Endothelial cell of umbilical vein (primary cell): ENCODE results near the gene NECTIN2. TPM values are rescaled to one million over a fixed set of nuclear protein-coding genes. Genes with fewer than 3 reads are reported as not detected.

Experiments
- BruUV-seq: library from RNA; stranded (reverse); fragments of 400-500 nt; replicated peaks from 2 replicates; lab custom pipeline; 2021; lab: Mats Ljungman, UMichigan
- CTCF ChIA-PET: fragments of 300-600, 350-600 bp; sonication (Branson Sonifier 250); formaldehyde crosslinking; loops from one replicate; lab custom pipeline; 2021; ENCODE audit warnings: antibody characterized with exemption, inconsistent platforms; lab: Charles Lee
- POLR2A ChIA-PET: fragments of 300-600, 350-600 bp; sonication (Branson Sonifier 250); formaldehyde crosslinking; loops from one replicate; lab custom pipeline; 2021; ENCODE audit warnings: antibody characterized with exemption, inconsistent platforms; lab: Charles Lee
- DNase-seq: peaks from one replicate; pipeline ENCODE4 v3.0.0-alpha.2; 2011; ENCODE audit warnings: low read depth, low spot score
- FAIRE-seq: peaks from 2 replicates; lab custom pipeline; 2011; peaks lifted over from hg19 to GRCh38; lab: Jason Lieb, UNC
- H2AFZ ChIP-seq: 2 replicates; pipeline ENCODE4 v1.6.0; 2012; ENCODE audit warnings: low read depth, low read length, control low read depth, inconsistent platforms
- H3K27ac ChIP-seq: 2 replicates; pipeline ENCODE4 v1.5.1; 2011; ENCODE audit warnings: low read depth, mild to moderate bottlenecking, control low read depth, low read length, moderate library complexity; ENCODE audit not compliant: insufficient read depth
- H3K27me3 ChIP-seq, 2 experiments: 2 replicates each; pipeline versions ENCODE4 v1.6.0 to v1.6.1; 2011; ENCODE audit warnings: low read length in 2 of 2, mixed read lengths in 1 of 2; ENCODE audit not compliant: control insufficient read depth in 2 of 2, insufficient read depth in 2 of 2
- H3K36me3 ChIP-seq, 2 experiments: 2 replicates in 1 of 2; 3 replicates in 1 of 2; pipeline ENCODE4 v1.5.1; 2011; ENCODE audit warnings: low read length in 2 of 2, mild to moderate bottlenecking in 1 of 2, moderate library complexity in 1 of 2; ENCODE audit not compliant: control insufficient read depth in 2 of 2, insufficient read depth in 2 of 2; ENCODE audit errors: extremely low read depth in 1 of 2
- H3K4me1 ChIP-seq: 3 replicates; pipeline ENCODE4 v1.5.1; 2011; ENCODE audit warnings: mild to moderate bottlenecking, low read length; ENCODE audit not compliant: control insufficient read depth, insufficient read depth; ENCODE audit errors: extremely low read depth
- H3K4me2 ChIP-seq: 2 replicates; pipeline ENCODE4 v1.6.1; 2011; ENCODE audit warnings: low read length, control low read depth, mixed read lengths; ENCODE audit not compliant: insufficient read depth
- H3K4me3 ChIP-seq, 3 experiments: fragments of 200-600 bp in 1 of 3; sonication (generic), shearing (Covaris generic) in 1 of 3; replicated peaks in 1 of 3; 2 replicates each; pipeline ENCODE4 v1.5.1; 2011 to 2016; ENCODE audit warnings: control low read depth in 3 of 3, low read length in 3 of 3, mild to moderate bottlenecking in 2 of 3, inconsistent platforms in 1 of 3, low read depth in 1 of 3, moderate library complexity in 1 of 3; ENCODE audit not compliant: insufficient read depth in 1 of 3
- H3K79me2 ChIP-seq: 2 replicates; pipeline ENCODE4 v1.6.0; 2012; ENCODE audit warnings: low read length, inconsistent platforms; ENCODE audit not compliant: control insufficient read depth, insufficient read depth
- H3K9ac ChIP-seq: replicated peaks from 2 replicates; pipeline ENCODE3; 2011; ENCODE audit warnings: low read length, control low read depth; ENCODE audit not compliant: insufficient read depth; ENCODE audit errors: extremely low read depth
- H3K9me1 ChIP-seq: replicated peaks from 3 replicates; pipeline ENCODE4 v1.6.0; 2011; ENCODE audit warnings: mild to moderate bottlenecking, low read length; ENCODE audit not compliant: control insufficient read depth, insufficient read depth; ENCODE audit errors: extremely low read depth
- H3K9me3 ChIP-seq: replicated peaks from 2 replicates; pipeline ENCODE4 v1.5.1; 2012; ENCODE audit warnings: low read length, inconsistent platforms; ENCODE audit not compliant: control insufficient read depth, insufficient read depth
- H4K20me1 ChIP-seq: replicated peaks from 2 replicates; pipeline ENCODE3; 2011; ENCODE audit warnings: mild to moderate bottlenecking, low read length; ENCODE audit not compliant: control insufficient read depth, insufficient read depth; ENCODE audit errors: extremely low read depth
- CTCF ChIP-seq, 2 donors: IDR thresholded peaks; 1 replicate in 1 of 2; 2 replicates in 1 of 2; pipeline ENCODE4 v1.5.1; 2011; ENCODE audit warnings: low read length in 2 of 2, mild to moderate bottlenecking in 2 of 2, moderate library complexity in 2 of 2, control low read depth in 1 of 2, inconsistent platforms in 1 of 2, low read depth in 1 of 2; ENCODE audit not compliant: insufficient read depth in 1 of 2; ENCODE audit errors: extremely low read depth in 1 of 2
- EZH2 ChIP-seq: IDR thresholded peaks from 2 replicates; pipeline ENCODE4 v1.6.1; 2012; ENCODE audit warnings: borderline replicate concordance, low read depth, mild to moderate bottlenecking, moderate library complexity, low read length, inconsistent platforms; ENCODE audit not compliant: severe bottlenecking
- FOS ChIP-seq: IDR thresholded peaks from 2 replicates; pipeline ENCODE4 v1.6.1; 2011; ENCODE audit warnings: mild to moderate bottlenecking, low read length, moderate library complexity, borderline replicate concordance; ENCODE audit not compliant: insufficient read depth
- GATA2 ChIP-seq: IDR thresholded peaks from 2 replicates; pipeline ENCODE4 v1.7.0; 2011; ENCODE audit warnings: low read depth, mild to moderate bottlenecking, moderate library complexity, mixed read lengths, low read length; ENCODE audit not compliant: insufficient read length, insufficient read depth
- JUN ChIP-seq: IDR thresholded peaks from 2 replicates; pipeline ENCODE4 v1.6.1; 2011; ENCODE audit warnings: borderline replicate concordance, low read depth; ENCODE audit not compliant: insufficient read length, insufficient read depth
- MAX ChIP-seq: IDR thresholded peaks from 2 replicates; pipeline ENCODE4 v1.6.1; 2011; ENCODE audit not compliant: insufficient read depth, insufficient read length
- MYC ChIP-seq: IDR thresholded peaks from one replicate; pipeline ENCODE4 v1.6.1; 2011; ENCODE audit warnings: mild to moderate bottlenecking, low read depth, low read length
- POLR2A ChIP-seq: IDR thresholded peaks from 2 replicates; pipeline ENCODE4 v1.6.1; 2012; ENCODE audit warnings: low read depth, mild to moderate bottlenecking, control low read depth, low read length
- POLR2AphosphoS5 ChIP-seq: IDR thresholded peaks from 2 replicates; pipeline ENCODE4 v1.6.1; 2012; ENCODE audit warnings: low read depth, mild to moderate bottlenecking, control low read depth, low read length, moderate library complexity; ENCODE audit not compliant: insufficient read depth
- dilution Hi-C: fragments of 300-500 bp; cut with MboI; formaldehyde crosslinking; loops from one replicate; pipeline ENCODE4 v1.15.0; 2019; ENCODE audit warnings: low sequenced_read_pairs; ENCODE audit not compliant: extremely low pct_ligation_motif_present
- intact Hi-C: fragments of 100-400 bp; cut with micrococcal nuclease; formaldehyde crosslinking; loops from one replicate; pipeline ENCODE4 v1.10.0; 2022
- polyA plus RNA-seq, 4 experiments: library from polyadenylated mRNA; depleted of rRNA in 3 of 4; stranded (reverse) in 3 of 4; unstranded in 1 of 4; fragments of >200 nt; gene quantifications; 2 replicates each; pipeline versions ENCODE4 v1.2.1 to v1.2.3, GENCODE V29; 2011 to 2012; ENCODE audit warnings: missing spikeins in 1 of 4
- total RNA-seq: library from RNA; stranded (reverse); gene quantifications from 2 replicates; pipeline ENCODE4 v1.2.3, GENCODE V29; 2021

The NECTIN2 gene
- total and polyA plus RNA-seq, 2 donors (not counting 3 experiments of a cell fraction or from before 2014, with no cell fraction given): 211 to 238 TPM

GRCh38 chr19:44819246-44819832 is 26.8 kb upstream of the NECTIN2 start:
- Histone ChIP-seq H3K4me3 (no peak overlapping the region), H3K27ac (no peak overlapping the region), H3K27me3 (no peaks in the 10 kb centered on the region), H3K36me3 (no peaks in the 10 kb centered on the region), H3K9me3 (no peaks in the 10 kb centered on the region), H4K20me1 (no peaks in the 10 kb centered on the region), H3K4me1 (peaks cover 3% of the 10 kb centered on the region), H3K79me2 (no peaks in the 10 kb centered on the region), H3K4me2 (no peak overlapping the region), H2AFZ (no peak overlapping the region), H3K9me1 (no peaks in the 10 kb centered on the region), H3K9ac (no peak overlapping the region)
- POLR2A ChIA-PET: interaction anchor here (0.6 kb wide), 1 partner anchor 87 kb away, joined by 5 read pairs; the partner anchor contains the start of gene APOE
- DNase-seq (no peak), FAIRE-seq (no peak)
- dilution Hi-C loops: no loop called here
- intact Hi-C loops: no loop called here
- no TSS peak for BruUV-seq
- TF ChIP-seq MAX (no peak), CTCF (IDR thresholded peaks at IDR 0.05; ENCODE audit: extremely low read depth in 1 of 2, insufficient read depth in 1 of 2, low read depth in 1 of 2, low read length in 2 of 2) (no peak), POLR2AphosphoS5 (no peak), JUN (no peak), GATA2 (no peak), FOS (no peak), POLR2A (no peak), MYC (no peak), EZH2 (no peak)
- CTCF ChIA-PET: interaction anchor here (1.3 to 2.8 kb wide), 3 partner anchors 12 to 37 kb away, joined by 5 to 17 read pairs (median 7); partner anchors contain the start of gene BCAM
